IMR-90 (cell line): ENCODE results near the gene TGM5. TPM values are rescaled to one million over a fixed set of nuclear protein-coding genes. Genes with fewer than 3 reads are reported as not detected.

Source experiments
- ATAC-seq: fragments of 200-7000 bp; cut with Tn5 transposase; 2 replicates; pipeline ENCODE4 v1.9.1; 2020; ENCODE audit warnings: low read depth, mild to moderate bottlenecking, moderate library complexity
- BruUV-seq: library from RNA; stranded (reverse); fragments of 400-500 nt; replicated peaks from 2 replicates; lab custom pipeline; 2021; lab: Mats Ljungman, UMichigan
- CTCF ChIA-PET: fragments of 300-600 bp; formaldehyde crosslinking; extraction: SDS; loops from one replicate; lab custom pipeline; 2021; ENCODE audit warnings: antibody characterized with exemption; lab: Yijun Ruan, JAX
- POLR2A ChIA-PET: fragments of 300-600 bp; sonication (Branson Sonifier 250); formaldehyde crosslinking; loops from one replicate; lab custom pipeline; 2022; ENCODE audit warnings: antibody characterized with exemption; ENCODE audit not compliant: unreplicated experiment; lab: Charles Lee
- DNase-seq: peaks from one replicate; pipeline ENCODE4 v3.0.0; 2013
- H2AFZ ChIP-seq: replicated peaks from 2 replicates; pipeline ENCODE3; 2013; ENCODE audit warnings: low read length, mild to moderate bottlenecking; ENCODE audit not compliant: poor library complexity
- H2AK5ac ChIP-seq: 2 replicates; pipeline ENCODE4 v1.6.1; 2013; ENCODE audit warnings: low read depth, low read length, inconsistent platforms
- H2AK9ac ChIP-seq: replicated peaks from 2 replicates; pipeline ENCODE3; 2013; ENCODE audit warnings: mild to moderate bottlenecking, low read depth, low read length, moderate library complexity; ENCODE audit not compliant: poor library complexity
- H2BK120ac ChIP-seq: 2 replicates; pipeline ENCODE4 v1.6.1; 2013; ENCODE audit warnings: low read depth, low read length, inconsistent platforms
- H2BK15ac ChIP-seq: 3 replicates; pipeline ENCODE4 v1.6.1; 2013; ENCODE audit warnings: low read depth, low read length, inconsistent platforms
- H2BK20ac ChIP-seq: 2 replicates; pipeline ENCODE4 v1.6.1; 2013; ENCODE audit warnings: low read depth, mild to moderate bottlenecking, inconsistent platforms, low read length, moderate library complexity
- H2BK5ac ChIP-seq: 2 replicates; pipeline ENCODE4 v1.6.1; 2013; ENCODE audit warnings: mild to moderate bottlenecking, low read depth, low read length, inconsistent platforms; ENCODE audit not compliant: poor library complexity, severe bottlenecking
- H3K14ac ChIP-seq: replicated peaks from 2 replicates; pipeline ENCODE4 v1.6.1; 2013; ENCODE audit warnings: low read depth, low read length, inconsistent platforms
- H3K18ac ChIP-seq: 2 replicates; pipeline ENCODE4 v1.6.1; 2013; ENCODE audit warnings: low read depth, low read length, control low read depth
- H3K23ac ChIP-seq: 2 replicates; pipeline ENCODE4 v1.6.1; 2013; ENCODE audit warnings: low read depth, low read length, inconsistent platforms
- H3K27ac ChIP-seq: 2 replicates; pipeline ENCODE4 v1.5.1; 2013; ENCODE audit warnings: mild to moderate bottlenecking, control low read depth, low read length; ENCODE audit not compliant: insufficient read depth
- H3K27me3 ChIP-seq: 2 replicates; pipeline ENCODE4 v1.6.1; 2013; ENCODE audit warnings: low read length; ENCODE audit not compliant: control insufficient read depth, insufficient read depth
- H3K36me3 ChIP-seq: 2 replicates; pipeline ENCODE4 v1.6.1; 2013; ENCODE audit warnings: low read length, mixed read lengths; ENCODE audit not compliant: control insufficient read depth, insufficient read depth
- H3K4ac ChIP-seq: 2 replicates; pipeline ENCODE4 v1.6.1; 2013; ENCODE audit warnings: low read depth, low read length, inconsistent platforms
- H3K4me1 ChIP-seq: 2 replicates; pipeline ENCODE4 v1.6.1; 2013; ENCODE audit warnings: low read length, mixed read lengths; ENCODE audit not compliant: control insufficient read depth, insufficient read depth
- H3K4me2 ChIP-seq: 2 replicates; pipeline ENCODE4 v1.6.1; 2013; ENCODE audit warnings: low read depth, mild to moderate bottlenecking, control low read depth, low read length, moderate library complexity
- H3K4me3 ChIP-seq: 2 replicates; pipeline ENCODE4 v1.5.1; 2013; ENCODE audit warnings: low read depth, mild to moderate bottlenecking, control low read depth, low read length, moderate library complexity; ENCODE audit not compliant: insufficient read depth
- H3K56ac ChIP-seq: 2 replicates; pipeline ENCODE4 v1.6.1; 2013; ENCODE audit warnings: low read length, inconsistent platforms; ENCODE audit not compliant: insufficient read depth; ENCODE audit errors: extremely low read depth
- H3K79me1 ChIP-seq, 2 experiments: 2 replicates each; pipeline ENCODE4 v1.6.1; 2013; ENCODE audit warnings: low read length in 2 of 2, inconsistent platforms in 1 of 2, low read depth in 1 of 2
- H3K9ac ChIP-seq: 2 replicates; pipeline ENCODE4 v1.6.1; 2013; ENCODE audit warnings: low read depth, low read length, control low read depth
- H3K9me1 ChIP-seq: 2 replicates; pipeline ENCODE4 v1.6.1; 2013; ENCODE audit warnings: low read length, inconsistent platforms; ENCODE audit not compliant: insufficient read depth
- H3K9me3 ChIP-seq: 2 replicates; pipeline ENCODE4 v1.6.1; 2013; ENCODE audit warnings: low read length; ENCODE audit not compliant: control insufficient read depth, insufficient read depth
- H4K20me1 ChIP-seq: 2 replicates; pipeline ENCODE4 v1.6.1; 2013; ENCODE audit warnings: low read length, inconsistent platforms; ENCODE audit not compliant: insufficient read depth
- H4K5ac ChIP-seq: 2 replicates; pipeline ENCODE4 v1.6.1; 2013; ENCODE audit warnings: mild to moderate bottlenecking, low read depth, low read length, control low read depth
- H4K8ac ChIP-seq, 2 experiments: 2 replicates each; pipeline ENCODE4 v1.6.1; 2013; ENCODE audit warnings: low read depth in 2 of 2, low read length in 2 of 2, control low read depth in 1 of 2, inconsistent platforms in 1 of 2
- H4K91ac ChIP-seq: 2 replicates; pipeline ENCODE4 v1.6.1; 2013; ENCODE audit warnings: low read depth, low read length, inconsistent platforms; ENCODE audit not compliant: insufficient read depth
- BHLHE40 ChIP-seq: fragments of 150-350 bp; IDR thresholded peaks from 2 replicates; pipeline ENCODE4 v1.6.1; 2016; ENCODE audit warnings: mild to moderate bottlenecking, low read depth, low read length
- CEBPB ChIP-seq: IDR thresholded peaks from 2 replicates; pipeline ENCODE4 v1.6.1; 2012; ENCODE audit warnings: low read depth, low read length, improper control_type of control experiment
- CHD1 ChIP-seq: IDR thresholded peaks from 2 replicates; pipeline ENCODE4 v1.6.1; 2012; ENCODE audit warnings: low read depth, low read length, improper control_type of control experiment
- FOS ChIP-seq: fragments of 150-350 bp; IDR thresholded peaks from 2 replicates; pipeline ENCODE4 v1.6.1; 2016; ENCODE audit warnings: low read depth, low read length
- MAFK ChIP-seq: IDR thresholded peaks from 2 replicates; pipeline ENCODE4 v1.6.1; 2012; ENCODE audit warnings: low read depth, low read length, improper control_type of control experiment
- MAZ ChIP-seq: IDR thresholded peaks from 2 replicates; pipeline ENCODE4 v1.6.1; 2012; ENCODE audit warnings: low read depth, mild to moderate bottlenecking, low read length, improper control_type of control experiment, moderate library complexity, borderline replicate concordance
- MXI1 ChIP-seq: IDR thresholded peaks from 2 replicates; pipeline ENCODE4 v1.6.1; 2012; ENCODE audit warnings: low read depth, mild to moderate bottlenecking, low read length, moderate library complexity, borderline replicate concordance
- NFE2L2 ChIP-seq: fragments of 150-350 bp; IDR thresholded peaks from 2 replicates; pipeline ENCODE4 v1.6.1; 2016; ENCODE audit warnings: low read depth, mild to moderate bottlenecking, low read length
- POLR2A ChIP-seq: IDR thresholded peaks from 2 replicates; pipeline ENCODE4 v1.6.1; 2012; ENCODE audit warnings: mild to moderate bottlenecking, low read depth, low read length
- RAD21 ChIP-seq: IDR thresholded peaks from 2 replicates; pipeline ENCODE4 v1.6.1; 2012; ENCODE audit warnings: low read length, improper control_type of control experiment
- RCOR1 ChIP-seq: IDR thresholded peaks from 2 replicates; pipeline ENCODE4 v1.6.1; 2012; ENCODE audit warnings: mild to moderate bottlenecking, low read length, improper control_type of control experiment; ENCODE audit not compliant: insufficient replicate concordance
- RFX5 ChIP-seq: IDR thresholded peaks from 2 replicates; pipeline ENCODE4 v1.8.0; 2012; ENCODE audit warnings: low read depth, mild to moderate bottlenecking, low read length, moderate library complexity
- SMC3 ChIP-seq: fragments of 150-350 bp; IDR thresholded peaks from 2 replicates; pipeline ENCODE4 v1.6.1; 2016; ENCODE audit warnings: low read depth, mild to moderate bottlenecking, antibody characterized with exemption, low read length, moderate library complexity
- WGBS, 2 experiments: methylation state at CpG; one replicate each; pipeline versions ENCODE4 v1.1.5 to v1.1.7; 2013; ENCODE audit warnings: missing lambda C conversion rate in 2 of 2; ENCODE audit not compliant: insufficient read length in 1 of 2; ENCODE audit errors: extremely low coverage in 2 of 2; 5-methylcytosine and 5-hydroxymethylcytosine counted together
- dilution Hi-C: fragments of 300-500 bp; cut with HindIII; formaldehyde crosslinking; loops from one replicate; pipeline ENCODE4 v1.14.3; 2018; ENCODE audit warnings: low sequenced_read_pairs; ENCODE audit not compliant: unreplicated experiment
- in situ Hi-C: fragments of 300-500 bp; cut with MboI; formaldehyde crosslinking; loops from 3 replicates; pipeline ENCODE4 v1.14.3; 2019; ENCODE audit warnings: low sequenced_read_pairs, inconsistent platforms, mixed read lengths
- intact Hi-C: fragments of 100-400 bp; cut with micrococcal nuclease; formaldehyde crosslinking; loops from 2 replicates; pipeline ENCODE4 v1.10.0; 2022
- polyA plus RNA-seq, 3 experiments: library from polyadenylated mRNA; depleted of rRNA; stranded (reverse); fragments of >200 nt; gene quantifications; 2 replicates each; pipeline ENCODE4 v1.2.3, GENCODE V29; 2012; ENCODE audit warnings: low replicate concordance in 1 of 3
- total RNA-seq: library from RNA; depleted of rRNA; stranded (reverse); fragments of >200 nt; gene quantifications from 2 replicates; pipeline ENCODE4 v1.2.3, GENCODE V29; 2012
- TF ChIP-seq, protein P1 (sequence below): fragments of 150-350 bp; IDR thresholded peaks from 2 replicates; pipeline ENCODE4 v1.6.1; 2017; ENCODE audit warnings: mild to moderate bottlenecking, antibody characterized with exemption, low read length, low read depth
- TF ChIP-seq, protein P2 (sequence below): fragments of 150-350 bp; IDR thresholded peaks from 2 replicates; pipeline ENCODE4 v1.6.1; 2016; ENCODE audit warnings: low read depth, mild to moderate bottlenecking, low read length, moderate library complexity, borderline replicate concordance
- TF ChIP-seq, protein P3 (sequence below): conservative IDR thresholded peaks from 2 replicates; pipeline ENCODE4 v1.5.1; 2012; ENCODE audit warnings: mild to moderate bottlenecking, low read depth, low read length, improper control_type of control experiment

Gene TGM5
- total and polyA plus RNA-seq, 2 of the 4 experiments (the other 2 are of a cell fraction): not detected

DNA sequence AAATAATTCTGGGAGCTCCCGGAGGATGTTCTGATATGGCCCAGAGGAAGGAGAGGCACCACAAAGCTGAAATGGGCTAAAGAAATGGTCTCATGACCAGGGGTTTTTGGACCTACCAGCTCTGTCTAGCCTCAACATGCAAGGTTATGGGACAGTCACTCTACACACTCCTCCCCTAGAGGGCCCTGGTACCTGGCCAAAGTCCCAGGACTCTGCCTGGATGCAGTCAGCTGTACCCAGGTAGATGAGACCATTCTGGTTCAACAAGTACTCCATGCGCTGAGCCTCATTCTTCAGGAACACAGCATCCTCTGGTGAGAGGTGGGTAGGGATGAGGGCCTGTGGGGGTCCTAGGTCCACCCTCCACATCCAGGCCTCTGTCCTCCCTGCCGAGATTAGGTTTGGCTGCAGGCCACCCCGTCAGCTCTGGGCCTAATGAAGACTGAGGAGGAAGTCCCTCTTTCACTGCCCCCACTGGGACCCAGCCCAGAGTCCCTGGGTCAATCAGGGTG is 55.4 kb downstream of the TGM5 start:
- H4K5ac ChIP-seq: no peak overlapping the region
- no peak overlapping the region for H2BK20ac ChIP-seq
- no peak overlapping the region for H3K4me3 ChIP-seq
- no peak overlapping the region for H4K8ac ChIP-seq
- no peaks in the 10 kb centered on the region for H4K20me1 ChIP-seq
- H3K27me3 ChIP-seq: peaks cover 65% of the 10 kb centered on the region
- no peak overlapping the region for H3K23ac ChIP-seq
- no peaks in the 10 kb centered on the region for H3K36me3 ChIP-seq
- H2AFZ ChIP-seq: no peak overlapping the region
- BruUV-seq: no TSS peak
- H3K4ac ChIP-seq: no peak overlapping the region
- no peak overlapping the region for H2BK15ac ChIP-seq
- no peak overlapping the region for H3K27ac ChIP-seq
- H3K56ac ChIP-seq: no peak overlapping the region
- H3K4me2 ChIP-seq: no peak overlapping the region
- in situ Hi-C loops (no loop called here), intact Hi-C loops (no loop called here), dilution Hi-C loops (no loop called here)
- DNase-seq: no peak
- H2AK5ac ChIP-seq: no peak overlapping the region
- no peaks in the 10 kb centered on the region for H3K4me1 ChIP-seq
- no peak overlapping the region for H2AK9ac ChIP-seq
- no peaks in the 10 kb centered on the region for H3K79me1 ChIP-seq
- H3K14ac ChIP-seq: no peak overlapping the region
- CTCF ChIA-PET: interaction anchor here (0.7 to 1.6 kb wide), 2 partner anchors 14 to 165 kb away, joined by 3 to 5 read pairs; no protein-coding TSS in a partner anchor
- TF ChIP-seq MAZ (no peak), RFX5 (no peak), CHD1 (no peak), FOS (no peak), NFE2L2 (no peak), BHLHE40 (no peak), RCOR1 (no peak), CEBPB (no peak), SMC3 (no peak), MAFK (no peak), RAD21 (no peak), POLR2A (no peak), MXI1 (no peak)
- TF ChIP-seq, protein P1, sequence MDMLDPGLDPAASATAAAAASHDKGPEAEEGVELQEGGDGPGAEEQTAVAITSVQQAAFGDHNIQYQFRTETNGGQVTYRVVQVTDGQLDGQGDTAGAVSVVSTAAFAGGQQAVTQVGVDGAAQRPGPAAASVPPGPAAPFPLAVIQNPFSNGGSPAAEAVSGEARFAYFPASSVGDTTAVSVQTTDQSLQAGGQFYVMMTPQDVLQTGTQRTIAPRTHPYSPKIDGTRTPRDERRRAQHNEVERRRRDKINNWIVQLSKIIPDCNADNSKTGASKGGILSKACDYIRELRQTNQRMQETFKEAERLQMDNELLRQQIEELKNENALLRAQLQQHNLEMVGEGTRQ: no peak
- TF ChIP-seq, protein P2, sequence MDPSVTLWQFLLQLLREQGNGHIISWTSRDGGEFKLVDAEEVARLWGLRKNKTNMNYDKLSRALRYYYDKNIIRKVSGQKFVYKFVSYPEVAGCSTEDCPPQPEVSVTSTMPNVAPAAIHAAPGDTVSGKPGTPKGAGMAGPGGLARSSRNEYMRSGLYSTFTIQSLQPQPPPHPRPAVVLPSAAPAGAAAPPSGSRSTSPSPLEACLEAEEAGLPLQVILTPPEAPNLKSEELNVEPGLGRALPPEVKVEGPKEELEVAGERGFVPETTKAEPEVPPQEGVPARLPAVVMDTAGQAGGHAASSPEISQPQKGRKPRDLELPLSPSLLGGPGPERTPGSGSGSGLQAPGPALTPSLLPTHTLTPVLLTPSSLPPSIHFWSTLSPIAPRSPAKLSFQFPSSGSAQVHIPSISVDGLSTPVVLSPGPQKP: no peak
- TF ChIP-seq, protein P3, sequence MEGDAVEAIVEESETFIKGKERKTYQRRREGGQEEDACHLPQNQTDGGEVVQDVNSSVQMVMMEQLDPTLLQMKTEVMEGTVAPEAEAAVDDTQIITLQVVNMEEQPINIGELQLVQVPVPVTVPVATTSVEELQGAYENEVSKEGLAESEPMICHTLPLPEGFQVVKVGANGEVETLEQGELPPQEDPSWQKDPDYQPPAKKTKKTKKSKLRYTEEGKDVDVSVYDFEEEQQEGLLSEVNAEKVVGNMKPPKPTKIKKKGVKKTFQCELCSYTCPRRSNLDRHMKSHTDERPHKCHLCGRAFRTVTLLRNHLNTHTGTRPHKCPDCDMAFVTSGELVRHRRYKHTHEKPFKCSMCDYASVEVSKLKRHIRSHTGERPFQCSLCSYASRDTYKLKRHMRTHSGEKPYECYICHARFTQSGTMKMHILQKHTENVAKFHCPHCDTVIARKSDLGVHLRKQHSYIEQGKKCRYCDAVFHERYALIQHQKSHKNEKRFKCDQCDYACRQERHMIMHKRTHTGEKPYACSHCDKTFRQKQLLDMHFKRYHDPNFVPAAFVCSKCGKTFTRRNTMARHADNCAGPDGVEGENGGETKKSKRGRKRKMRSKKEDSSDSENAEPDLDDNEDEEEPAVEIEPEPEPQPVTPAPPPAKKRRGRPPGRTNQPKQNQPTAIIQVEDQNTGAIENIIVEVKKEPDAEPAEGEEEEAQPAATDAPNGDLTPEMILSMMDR: no peak
- no peak overlapping the region for H2BK120ac ChIP-seq
- no peaks in the 10 kb centered on the region for H3K9me3 ChIP-seq
- H2BK5ac ChIP-seq: no peak overlapping the region
- no peak overlapping the region for H3K9ac ChIP-seq
- H4K91ac ChIP-seq: no peak overlapping the region
- WGBS, 2 experiments: no CpG with 5 or more reads among the region's 4 CpGs
- POLR2A ChIA-PET: no interaction called here
- ATAC-seq: no peak
- no peaks in the 10 kb centered on the region; the same call in 1 of the 2 replicates for H3K9me1 ChIP-seq
- no peak overlapping the region for H3K18ac ChIP-seq
